ENCODE results near the gene APOA4. TPM values are rescaled to one million over a fixed set of nuclear protein-coding genes. Genes with fewer than 3 reads are reported as not detected.

APOA4 gene
- total RNA-seq, 1 experiment from 2014 or later = not detected

- H2AFZ ChIP-seq (ENCODE audit: low read depth, low read length, poor library complexity, severe bottlenecking) = no peak overlapping the region
- no TSS peak for BruUV-seq (replicated peaks)
- no peaks in the 10 kb centered on the region for H4K20me1 ChIP-seq (ENCODE audit: insufficient read depth)
- H3K9me2 ChIP-seq (ENCODE audit: insufficient read depth) = no peaks in the 10 kb centered on the region
- no peaks in the 10 kb centered on the region for H3K79me2 ChIP-seq (ENCODE audit: insufficient read depth, low read length)
- ChIA-PET POLR2A (no interaction called here), CTCF (no interaction called here), RAD21 (ENCODE audit: low non-redundant PET in 1 of 2, low total read pairs in 2 of 2, uncharacterized antibody in 2 of 2, unreplicated experiment in 2 of 2) (no interaction called here)
- H3K27me3 ChIP-seq (ENCODE audit: insufficient read depth, low read length) = no peaks in the 10 kb centered on the region
- ATAC-seq (no peak), DNase-seq (ENCODE audit: low read depth, low spot score) (no peak)
- H3K27ac ChIP-seq (ENCODE audit: low read depth, low read length) = no peak overlapping the region
- H3K4me1 ChIP-seq (ENCODE audit: control insufficient read depth in 1 of 2, insufficient read depth in 2 of 2, low read length in 2 of 2) = no peaks in the 10 kb centered on the region
- no peak overlapping the region for H3K9ac ChIP-seq (ENCODE audit: low read length)
- TF ChIP-seq CEBPB (IDR thresholded peaks at IDR 0.05; ENCODE audit: low read depth) = no peak
- no peak for TF ChIP-seq ZNF274 (IDR thresholded peaks at IDR 0.05; ENCODE audit: low read depth, low read length)
- no peak for TF ChIP-seq ZFX (IDR thresholded peaks at IDR 0.05)
- no peak for TF ChIP-seq RAD21 (IDR thresholded peaks at IDR 0.05; ENCODE audit: low read depth)
- TF ChIP-seq ZBTB33 (IDR thresholded peaks at IDR 0.05; ENCODE audit: extremely low read depth, insufficient replicate concordance, low read length) = no peak
- no peak for TF ChIP-seq ELF1 (IDR thresholded peaks at IDR 0.05; ENCODE audit: borderline replicate concordance, low read depth)
- no peak for TF ChIP-seq MAX (IDR thresholded peaks at IDR 0.05)
- no peak for TF ChIP-seq EZH2 (IDR thresholded peaks at IDR 0.05)
- no peak for TF ChIP-seq CTCF (IDR thresholded peaks at IDR 0.05 in 2 of 3, conservative IDR thresholded peaks at IDR 0.05 in 1 of 3; ENCODE audit: borderline replicate concordance in 1 of 3, insufficient read depth in 1 of 3, low read depth in 2 of 3, low read length in 2 of 3)
- no peak for TF ChIP-seq SP1 (IDR thresholded peaks at IDR 0.05; ENCODE audit: low read depth)
- TF ChIP-seq POLR2AphosphoS5 (IDR thresholded peaks at IDR 0.05; ENCODE audit: low read depth, low read length) = no peak
- H3K9me3 ChIP-seq (ENCODE audit: control insufficient read depth in 1 of 2, insufficient read depth in 1 of 2, low read depth in 1 of 2, low read length in 2 of 2) = no peaks in the 10 kb centered on the region
- intact Hi-C loops (cut with micrococcal nuclease) = no loop called here
- no peak overlapping the region for H3K4me3 ChIP-seq (replicated peaks in 1 of 2; ENCODE audit: low read depth in 1 of 2, low read length in 2 of 2)
- H3K36me3 ChIP-seq (ENCODE audit: control insufficient read depth in 1 of 2, insufficient read depth in 2 of 2, low read length in 2 of 2) = peaks cover 6 to 31% of the 10 kb centered on the region in 2 experiments; a peak in 2 of 4 replicates
- H3K4me2 ChIP-seq (ENCODE audit: low read length) = no peak overlapping the region
Measured at GRCh38 chr11:116870054-116870453, 47.0 kb upstream of the APOA4 start.
